Measurements from ENCODE around the gene ARPC2.

The ARPC2 gene

GRCh38 chr2:218217360-218218267 is 625 bp downstream of the ARPC2 start:
- DNase-seq, result peak; percentile 41

GRCh38 chr2:218218268-218219185 is 1.5 kb downstream of the ARPC2 start:
- DNase-seq, result peak; percentile 25

- DNase-seq, result no peak
Measured at GRCh38 chr2:218219934-218220333, 2.9 kb downstream of the ARPC2 start.

GRCh38 chr2:218221000-218221399 is 4.0 kb downstream of the ARPC2 start:
- DNase-seq, result no peak

GRCh38 chr2:218223046-218223445 is 6.1 kb downstream of the ARPC2 start:
- DNase-seq, result no peak

GRCh38 chr2:218224186-218224585 is 7.2 kb downstream of the ARPC2 start:
- no peak for DNase-seq

- no peak for DNase-seq
Measured at GRCh38 chr2:218226903-218227302, 9.9 kb downstream of the ARPC2 start.

- no peak for DNase-seq
Measured at GRCh38 chr2:218228366-218229090, 11.5 kb downstream of the ARPC2 start.

- peak; percentile 65 for DNase-seq
Measured at GRCh38 chr2:218229239-218229638, 12.2 kb downstream of the ARPC2 start.

GRCh38 chr2:218229851-218230250 is 12.9 kb downstream of the ARPC2 start:
- DNase-seq, result no peak

- no peak for DNase-seq
Measured at GRCh38 chr2:218230882-218231281, 13.9 kb downstream of the ARPC2 start.

- no peak for DNase-seq
Measured at GRCh38 chr2:218233543-218233942, 16.6 kb downstream of the ARPC2 start.

- DNase-seq, result no peak
Measured at GRCh38 chr2:218234521-218234920, 17.5 kb downstream of the ARPC2 start.

- DNase-seq, result no peak
Measured at GRCh38 chr2:218235017-218235416, 18.0 kb downstream of the ARPC2 start.

- DNase-seq, result no peak
Measured at GRCh38 chr2:218236829-218237228, 19.8 kb downstream of the ARPC2 start.

- no peak for DNase-seq
Measured at GRCh38 chr2:218238887-218239286, 21.9 kb downstream of the ARPC2 start.

- DNase-seq, result no peak
Measured at GRCh38 chr2:218244204-218244603, 27.2 kb downstream of the ARPC2 start.

- no peak for DNase-seq
Measured at GRCh38 chr2:218244665-218245064, 27.7 kb downstream of the ARPC2 start.

- DNase-seq, result no peak
Measured at GRCh38 chr2:218245214-218245613, 28.2 kb downstream of the ARPC2 start.

- no peak for DNase-seq
Measured at GRCh38 chr2:218249691-218250090, 32.7 kb downstream of the ARPC2 start.

- DNase-seq, result peak; percentile 50
Measured at GRCh38 chr2:218252509-218253231, 35.7 kb downstream of the ARPC2 start.

- DNase-seq, result no peak
Measured at GRCh38 chr2:218253232-218253625, 36.2 kb downstream of the ARPC2 start.

Data from GDM1 (cell line).